GM12891 (cell line): ENCODE results near the gene HIBADH.
A peak's percentile ranks its signal among the peaks of the same experiment; 100 is the strongest.
"Not testable (repeated sequence)": the region's sequence is repeated elsewhere in the genome, so short reads cannot be mapped to it uniquely, and the experiment has no call there.

ENCODE experiments used
- DNase-seq: peaks from one replicate; pipeline ENCODE4 v3.0.0; 2011; ENCODE audit warnings: low spot score; ENCODE audit not compliant: insufficient read length
- FAIRE-seq: peaks from 2 replicates; lab custom pipeline; 2011; peaks lifted over from hg19 to GRCh38; lab: Jason Lieb, UNC
- PAX5 ChIP-seq: IDR thresholded peaks from 2 replicates; pipeline ENCODE4 v1.6.1; 2011; ENCODE audit warnings: low read length, moderate library complexity, mild to moderate bottlenecking; ENCODE audit not compliant: insufficient read depth, severe bottlenecking
- POLR2A ChIP-seq: IDR thresholded peaks from 2 replicates; pipeline ENCODE4 v1.6.1; 2011; ENCODE audit warnings: low read depth, low read length, control low read depth
- POLR2AphosphoS5 ChIP-seq: IDR thresholded peaks from 2 replicates; pipeline ENCODE4 v1.6.1; 2011; ENCODE audit warnings: low read depth, low read length, control low read depth
- POU2F2 ChIP-seq: IDR thresholded peaks from 2 replicates; pipeline ENCODE4 v1.6.1; 2011; ENCODE audit warnings: low read depth, mild to moderate bottlenecking, control low read depth, low read length, moderate library complexity
- SPI1 ChIP-seq: IDR thresholded peaks from 2 replicates; pipeline ENCODE4 v1.6.1; 2011; ENCODE audit warnings: low read depth, low read length, control low read depth
- TAF1 ChIP-seq: IDR thresholded peaks from 2 replicates; pipeline ENCODE4 v1.6.1; 2011; ENCODE audit warnings: low read depth, low read length, control low read depth

The HIBADH gene

GRCh38 chr7:27586825-27587224 is 75.9 kb downstream of the HIBADH start:
- TF ChIP-seq TAF1, result no peak
- TF ChIP-seq POU2F2, result peak; percentile 81
- no peak for DNase-seq
- peak; percentile 95 for FAIRE-seq

DNA sequence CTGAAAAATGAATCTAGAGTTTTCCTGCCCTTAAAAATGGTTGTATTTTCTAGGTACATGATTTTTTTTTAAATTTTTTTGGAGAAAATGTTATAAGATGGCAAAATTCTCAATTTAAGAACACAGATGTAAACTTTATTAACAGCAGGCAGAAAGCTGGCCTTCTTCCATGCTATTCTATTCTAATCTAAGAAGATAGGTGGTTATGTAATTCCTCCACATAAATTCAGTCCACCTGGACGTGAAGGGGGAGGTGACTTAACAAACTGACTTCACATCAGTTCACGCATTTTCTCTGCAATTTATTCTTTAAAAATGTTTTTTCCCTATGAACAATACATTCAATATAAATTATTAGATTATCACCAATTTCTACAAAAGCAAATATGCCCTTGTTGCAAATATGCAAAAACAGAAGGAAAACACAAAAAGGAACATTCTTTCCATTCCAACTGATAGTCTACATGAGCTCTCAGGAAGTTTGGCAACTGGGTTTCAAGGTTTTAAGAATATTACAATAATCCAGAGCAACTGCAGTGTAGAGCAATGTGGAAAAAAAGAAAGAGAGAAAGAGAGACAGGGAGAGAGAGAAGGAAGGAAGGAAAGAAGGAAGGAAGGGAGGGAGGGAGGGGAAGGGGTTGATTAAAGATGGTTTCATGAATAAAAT is 76.8 kb downstream of the HIBADH start:
- TF ChIP-seq POU2F2 (no peak), SPI1 (no peak), TAF1 (no peak), POLR2AphosphoS5 (no peak), PAX5 (no peak), POLR2A (no peak)
- FAIRE-seq (no peak), DNase-seq (no peak)

- TF ChIP-seq SPI1 (no peak), POLR2AphosphoS5 (no peak), TAF1 (no peak), POU2F2 (no peak), POLR2A (no peak), PAX5 (no peak)
- DNase-seq, result no peak
- no peak for FAIRE-seq
Observed at GRCh38 chr7:27581906-27582305, 80.8 kb downstream of the HIBADH start.

DNA sequence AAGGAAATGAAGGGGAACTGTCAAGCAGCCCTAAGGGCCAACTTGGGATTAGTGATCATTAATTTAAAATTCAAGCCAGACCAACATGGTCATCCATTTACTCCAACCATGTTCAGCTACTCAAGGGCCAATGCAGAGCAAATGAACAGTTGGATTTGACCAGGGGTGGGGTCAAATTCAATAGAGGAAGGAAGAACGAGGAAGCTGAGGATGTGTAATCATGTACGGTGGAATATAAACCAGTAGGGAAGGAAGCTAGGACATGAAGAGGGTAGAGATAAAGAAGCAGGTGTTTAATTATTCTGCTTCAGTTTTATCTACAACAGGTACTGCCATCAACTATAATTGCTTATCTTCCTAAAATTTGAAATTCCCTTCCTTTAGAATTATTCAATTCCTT is 81.6 kb downstream of the HIBADH start:
- TF ChIP-seq SPI1 (no peak), PAX5 (no peak), POLR2A (no peak), TAF1 (no peak), POLR2AphosphoS5 (no peak), POU2F2 (no peak)
- no peak for FAIRE-seq
- no peak for DNase-seq

- FAIRE-seq, result no peak
- TF ChIP-seq SPI1, result no peak
- no peak for TF ChIP-seq POLR2AphosphoS5
- no peak for TF ChIP-seq PAX5
- no peak for TF ChIP-seq POLR2A
Observed at GRCh38 chr7:27579565-27579964, 83.1 kb downstream of the HIBADH start.

GRCh38 chr7:27578169-27578568 is 84.5 kb downstream of the HIBADH start:
- not testable (repeated sequence) for DNase-seq, FAIRE-seq

More at GRCh38 chr7:27579565-27579964, 83.1 kb downstream of the HIBADH start:
- no peak for DNase-seq

GRCh38 chr7:27576360-27576944 is 86.2 kb downstream of the HIBADH start:
- FAIRE-seq (no peak), DNase-seq (no peak)
- TF ChIP-seq TAF1 (no peak), POLR2AphosphoS5 (no peak), POU2F2 (no peak), POLR2A (no peak), PAX5 (no peak), SPI1 (no peak)

- FAIRE-seq (peak; percentile 9), DNase-seq (no peak)
- TF ChIP-seq TAF1, result no peak
- TF ChIP-seq POLR2AphosphoS5, result no peak
- no peak for TF ChIP-seq POU2F2
- no peak for TF ChIP-seq SPI1
Observed at GRCh38 chr7:27575613-27576012, 87.1 kb downstream of the HIBADH start.

- TF ChIP-seq SPI1 (no peak), TAF1 (no peak), POLR2AphosphoS5 (no peak), PAX5 (no peak), POLR2A (no peak), POU2F2 (no peak)
- no peak for DNase-seq
Observed at GRCh38 chr7:27569106-27569505, 93.6 kb downstream of the HIBADH start.

DNA sequence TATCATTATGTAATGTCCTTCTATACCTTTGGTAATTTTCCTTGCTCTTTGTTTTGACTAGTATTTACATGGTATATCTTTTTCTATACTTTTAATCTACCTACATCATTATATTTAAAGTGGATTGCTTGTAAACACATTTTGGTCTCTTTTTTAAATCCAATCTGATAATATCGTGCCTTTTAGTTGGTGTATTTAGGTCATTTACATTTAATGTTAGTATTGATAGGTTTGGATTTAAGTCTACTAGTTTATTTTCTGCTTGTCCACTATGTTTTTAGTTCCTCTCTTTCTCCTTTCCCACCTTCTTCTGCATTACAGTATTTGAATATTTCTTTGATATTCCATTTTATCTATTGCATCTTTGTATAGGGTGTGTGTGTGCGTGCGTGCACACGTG is 95.4 kb downstream of the HIBADH start:
- DNase-seq (no peak), FAIRE-seq (no peak)
- TF ChIP-seq PAX5 (no peak), POLR2AphosphoS5 (no peak), TAF1 (no peak), SPI1 (no peak), POU2F2 (no peak), POLR2A (no peak)

More at GRCh38 chr7:27569106-27569505, 93.6 kb downstream of the HIBADH start:
- FAIRE-seq, result no peak

DNA sequence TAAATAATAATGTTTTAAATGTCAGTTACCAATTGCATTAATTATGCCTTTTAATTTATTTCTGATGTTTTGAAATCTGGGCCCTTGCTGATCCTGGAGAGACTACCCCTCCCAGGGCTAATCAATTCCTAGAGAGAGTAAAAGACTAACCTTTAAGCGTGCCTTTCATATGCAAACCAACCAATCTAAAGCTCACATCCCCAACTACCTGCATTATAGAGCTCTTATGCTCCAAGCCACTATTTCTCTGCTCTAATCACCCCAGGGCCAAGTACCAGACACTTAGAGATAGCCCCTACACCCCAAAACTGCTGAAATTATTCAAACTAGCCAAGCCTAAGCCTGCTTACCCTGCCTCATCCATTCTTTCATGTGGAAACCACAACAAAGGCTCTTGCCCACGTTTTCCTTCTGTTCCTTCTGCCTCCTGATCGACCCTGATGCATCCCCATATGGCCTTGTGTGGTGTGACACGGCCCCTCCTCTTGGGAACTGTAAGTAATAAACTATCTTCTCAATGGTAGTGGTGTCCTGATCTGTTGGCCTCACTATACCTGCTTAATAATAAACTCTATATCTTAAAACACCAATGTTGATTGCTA is 97.7 kb downstream of the HIBADH start:
- TF ChIP-seq POLR2A, result no peak
- no peak for TF ChIP-seq POU2F2
- TF ChIP-seq TAF1, result no peak
- TF ChIP-seq PAX5, result no peak
- no peak for TF ChIP-seq SPI1
- no peak for DNase-seq
- FAIRE-seq, result no peak
